ENCODE results near the gene FOXK2. TPM values are rescaled to one million over a fixed set of nuclear protein-coding genes. Genes with fewer than 3 reads are reported as not detected.
A peak's percentile ranks its signal among the peaks of the same experiment; 100 is the strongest.

The FOXK2 gene
- total RNA-seq, 1 donor from 2014 or later = 18.0 TPM

GRCh38 chr17:82639628-82640027 is 120.1 kb downstream of the FOXK2 start:
- DNase-seq (ENCODE audit: low read depth in 2 of 2) = no peak

- no peak for DNase-seq (ENCODE audit: low read depth in 2 of 2)
Observed at GRCh38 chr17:82640036-82640435, 120.5 kb downstream of the FOXK2 start.

- DNase-seq (ENCODE audit: low read depth in 2 of 2) = no peak
Observed at GRCh38 chr17:82642022-82642421, 122.5 kb downstream of the FOXK2 start.

GRCh38 chr17:82644148-82644547 is 124.6 kb downstream of the FOXK2 start:
- DNase-seq (ENCODE audit: low read depth in 2 of 2) = no peak

GRCh38 chr17:82645516-82645915 is 126.0 kb downstream of the FOXK2 start:
- no peak for DNase-seq (ENCODE audit: low read depth in 2 of 2)

GRCh38 chr17:82647593-82648164 is 128.1 kb downstream of the FOXK2 start:
- DNase-seq (ENCODE audit: low read depth in 2 of 2) = peak in 1 of 2 donors; percentile 49

GRCh38 chr17:82648165-82648668 is 128.7 kb downstream of the FOXK2 start, which contains the start of gene WDR45B:
Gene WDR45B (minus strand): TSS chr17:82648444. CDS start chr17:82648340, 104 bp downstream.
- peak; percentile 92 to 97 for DNase-seq (ENCODE audit: low read depth in 2 of 2)

GRCh38 chr17:82648742-82649331 is 129.3 kb downstream of the FOXK2 start:
- DNase-seq (ENCODE audit: low read depth in 2 of 2) = no peak

- DNase-seq (ENCODE audit: low read depth in 2 of 2) = no peak
Observed at GRCh38 chr17:82649501-82650261, 130.1 kb downstream of the FOXK2 start.

GRCh38 chr17:82650723-82651122 is 131.2 kb downstream of the FOXK2 start:
- DNase-seq (ENCODE audit: low read depth in 2 of 2) = no peak

GRCh38 chr17:82653651-82654528 is 134.4 kb downstream of the FOXK2 start:
- no peak for DNase-seq (ENCODE audit: low read depth in 2 of 2)

Other genes with a start within 250 kb of the FOXK2 start
- 36.1 and 56.0 TPM in 2 replicates for gene CSNK1D, start 246.0 kb upstream of the FOXK2 start, total RNA-seq
- gene CD7, start 202.1 kb upstream of the FOXK2 start, total RNA-seq = not detected in 2 replicates
- gene SECTM1, start 186.0 kb upstream of the FOXK2 start, total RNA-seq = 0.26 and 1.9 TPM in 2 replicates
- gene TEX19, start 160.5 kb upstream of the FOXK2 start, total RNA-seq = not detected in 2 replicates
- not detected in 2 replicates for gene UTS2R, start 148.0 kb upstream of the FOXK2 start, total RNA-seq
- gene HEXD, start 101.4 kb upstream of the FOXK2 start, total RNA-seq = 6.8 and 15.7 TPM in 2 replicates
- gene OGFOD3, start 101.1 kb upstream of the FOXK2 start, total RNA-seq = 24.1 and 25.9 TPM in 2 replicates
- 30.6 and 58.8 TPM in 2 replicates for gene CYBC1, start 69.0 kb upstream of the FOXK2 start, total RNA-seq
- gene NARF, start 61.0 kb upstream of the FOXK2 start, total RNA-seq = 56.0 and 123 TPM in 2 replicates
- 51.0 and 74.8 TPM in 2 replicates for gene WDR45B, start 128.7 kb downstream of the FOXK2 start, total RNA-seq
- gene RAB40B, start 179.0 kb downstream of the FOXK2 start, total RNA-seq = 4.6 and 7.3 TPM in 2 replicates
- 16.7 and 21.0 TPM in 2 replicates for gene FN3KRP, start 197.0 kb downstream of the FOXK2 start, total RNA-seq
- 3.5 and 6.4 TPM in 2 replicates for gene FN3K, start 215.9 kb downstream of the FOXK2 start, total RNA-seq
- gene TBCD, start 232.3 kb downstream of the FOXK2 start, total RNA-seq = 52.5 and 63.7 TPM in 2 replicates